ENCODE results near the gene BICRAL.
"Not testable (repeated sequence)": the region's sequence is repeated elsewhere in the genome, so short reads cannot be mapped to it uniquely, and the experiment has no call there.

Gene BICRAL

GRCh38 chr6:42901538-42901957 lies 119.7 kb downstream of the BICRAL start:
- H3K9me3 ChIP-seq (ENCODE audit: control insufficient read depth in 2 of 2, low read length in 2 of 2): no peaks in the 10 kb centered on the region
- H3K4me3 ChIP-seq (ENCODE audit: low read length in 2 of 2): no peak overlapping the region
- H3K27ac ChIP-seq (ENCODE audit: low read length): no peak overlapping the region
- H3K27me3 ChIP-seq (ENCODE audit: control insufficient read depth in 1 of 2, insufficient read depth in 2 of 2, low read length in 2 of 2): no peaks in the 10 kb centered on the region
- H3K36me3 ChIP-seq (ENCODE audit: control insufficient read depth in 2 of 2, insufficient read depth in 2 of 2, low read length in 2 of 2): no peaks in the 10 kb centered on the region
- peak overlapping the region in 1 of 2 donors; percentile 10 for H3K9ac ChIP-seq (ENCODE audit: low read length in 2 of 2)
- H3K4me1 ChIP-seq (ENCODE audit: control insufficient read depth, insufficient read depth, low read length): no peaks in the 10 kb centered on the region

GRCh38 chr6:42902429-42903263 lies 120.8 kb downstream of the BICRAL start:
- H3K27ac ChIP-seq (ENCODE audit: low read length); H3K4me3 ChIP-seq (ENCODE audit: low read length in 2 of 2); H3K27me3 ChIP-seq (ENCODE audit: control insufficient read depth in 1 of 2, insufficient read depth in 2 of 2, low read length in 2 of 2); H3K36me3 ChIP-seq (ENCODE audit: control insufficient read depth in 2 of 2, insufficient read depth in 2 of 2, low read length in 2 of 2); H3K9me3 ChIP-seq (ENCODE audit: control insufficient read depth in 2 of 2, low read length in 2 of 2); H3K4me1 ChIP-seq (ENCODE audit: control insufficient read depth, insufficient read depth, low read length); H3K9ac ChIP-seq (ENCODE audit: low read length in 2 of 2): not testable (repeated sequence)

GRCh38 chr6:42904467-42904866 lies 122.6 kb downstream of the BICRAL start:
- H3K27me3 ChIP-seq (ENCODE audit: control insufficient read depth in 1 of 2, insufficient read depth in 2 of 2, low read length in 2 of 2): no peaks in the 10 kb centered on the region
- no peak overlapping the region for H3K4me3 ChIP-seq (ENCODE audit: low read length in 2 of 2)
- no peak overlapping the region for H3K9ac ChIP-seq (ENCODE audit: low read length in 2 of 2)
- no peaks in the 10 kb centered on the region for H3K4me1 ChIP-seq (ENCODE audit: control insufficient read depth, insufficient read depth, low read length)
- no peak overlapping the region for H3K27ac ChIP-seq (ENCODE audit: low read length)
- no peaks in the 10 kb centered on the region for H3K36me3 ChIP-seq (ENCODE audit: control insufficient read depth in 2 of 2, insufficient read depth in 2 of 2, low read length in 2 of 2)
- H3K9me3 ChIP-seq (ENCODE audit: control insufficient read depth in 2 of 2, low read length in 2 of 2): no peaks in the 10 kb centered on the region

GRCh38 chr6:42907336-42907735 lies 125.5 kb downstream of the BICRAL start:
- H3K27me3 ChIP-seq (ENCODE audit: control insufficient read depth in 1 of 2, insufficient read depth in 2 of 2, low read length in 2 of 2): peaks cover 5 to 10% of the 10 kb centered on the region in 2 donors
- no peak overlapping the region for H3K9ac ChIP-seq (ENCODE audit: low read length in 2 of 2)
- H3K9me3 ChIP-seq (ENCODE audit: control insufficient read depth in 2 of 2, low read length in 2 of 2): no peaks in the 10 kb centered on the region
- no peak overlapping the region for H3K27ac ChIP-seq (ENCODE audit: low read length)
- no peaks in the 10 kb centered on the region for H3K36me3 ChIP-seq (ENCODE audit: control insufficient read depth in 2 of 2, insufficient read depth in 2 of 2, low read length in 2 of 2)
- no peak overlapping the region for H3K4me3 ChIP-seq (ENCODE audit: low read length in 2 of 2)
- H3K4me1 ChIP-seq (ENCODE audit: control insufficient read depth, insufficient read depth, low read length): peaks cover 8% of the 10 kb centered on the region

GRCh38 chr6:42909835-42910234 lies 128.0 kb downstream of the BICRAL start:
- H3K4me1 ChIP-seq (ENCODE audit: control insufficient read depth, insufficient read depth, low read length): peaks cover 8% of the 10 kb centered on the region
- no peaks in the 10 kb centered on the region for H3K36me3 ChIP-seq (ENCODE audit: control insufficient read depth in 2 of 2, insufficient read depth in 2 of 2, low read length in 2 of 2)
- no peak overlapping the region for H3K27ac ChIP-seq (ENCODE audit: low read length)
- H3K9ac ChIP-seq (ENCODE audit: low read length in 2 of 2): no peak overlapping the region
- H3K27me3 ChIP-seq (ENCODE audit: control insufficient read depth in 1 of 2, insufficient read depth in 2 of 2, low read length in 2 of 2): peaks cover 5 to 10% of the 10 kb centered on the region in 2 donors
- no peaks in the 10 kb centered on the region for H3K9me3 ChIP-seq (ENCODE audit: control insufficient read depth in 2 of 2, low read length in 2 of 2)
- H3K4me3 ChIP-seq (ENCODE audit: low read length in 2 of 2): no peak overlapping the region

GRCh38 chr6:42911171-42912021 lies 129.5 kb downstream of the BICRAL start:
- Histone ChIP-seq H3K27ac (ENCODE audit: low read length) (no peak overlapping the region), H3K36me3 (ENCODE audit: control insufficient read depth in 2 of 2, insufficient read depth in 2 of 2, low read length in 2 of 2) (no peaks in the 10 kb centered on the region), H3K4me3 (ENCODE audit: low read length in 2 of 2) (no peak overlapping the region), H3K9me3 (ENCODE audit: control insufficient read depth in 2 of 2, low read length in 2 of 2) (no peaks in the 10 kb centered on the region), H3K9ac (ENCODE audit: low read length in 2 of 2) (no peak overlapping the region), H3K4me1 (ENCODE audit: control insufficient read depth, insufficient read depth, low read length) (peaks cover 8% of the 10 kb centered on the region), H3K27me3 (ENCODE audit: control insufficient read depth in 1 of 2, insufficient read depth in 2 of 2, low read length in 2 of 2) (peaks cover 8 to 10% of the 10 kb centered on the region in 2 donors)

GRCh38 chr6:42914546-42914945 lies 132.7 kb downstream of the BICRAL start:
- Histone ChIP-seq H3K9me3 (ENCODE audit: control insufficient read depth in 2 of 2, low read length in 2 of 2) (no peaks in the 10 kb centered on the region), H3K27ac (ENCODE audit: low read length) (no peak overlapping the region), H3K9ac (ENCODE audit: low read length in 2 of 2) (no peak overlapping the region), H3K36me3 (ENCODE audit: control insufficient read depth in 2 of 2, insufficient read depth in 2 of 2, low read length in 2 of 2) (no peaks in the 10 kb centered on the region), H3K4me1 (ENCODE audit: control insufficient read depth, insufficient read depth, low read length) (peaks cover 8% of the 10 kb centered on the region), H3K4me3 (ENCODE audit: low read length in 2 of 2) (no peak overlapping the region), H3K27me3 (ENCODE audit: control insufficient read depth in 1 of 2, insufficient read depth in 2 of 2, low read length in 2 of 2) (peaks cover 8 to 10% of the 10 kb centered on the region in 2 donors)

GRCh38 chr6:42915732-42916131 lies 133.9 kb downstream of the BICRAL start, which contains the start of gene PTCRA:
Gene PTCRA, plus strand, starts transcription at chr6:42916053. Its CDS starts 17 bp downstream, at chr6:42916070.
- no peak within 1 kb of the TSS for H3K9ac ChIP-seq (ENCODE audit: low read length in 2 of 2)
- H3K27me3 ChIP-seq (ENCODE audit: control insufficient read depth in 1 of 2, insufficient read depth in 2 of 2, low read length in 2 of 2): peaks cover 8 to 10% of the 10 kb centered on the region in 2 donors
- no peaks in the 10 kb centered on the region for H3K36me3 ChIP-seq (ENCODE audit: control insufficient read depth in 2 of 2, insufficient read depth in 2 of 2, low read length in 2 of 2)
- H3K4me1 ChIP-seq (ENCODE audit: control insufficient read depth, insufficient read depth, low read length): peaks cover 8% of the 10 kb centered on the region
- no peaks in the 10 kb centered on the region for H3K9me3 ChIP-seq (ENCODE audit: control insufficient read depth in 2 of 2, low read length in 2 of 2)
- H3K27ac ChIP-seq (ENCODE audit: low read length): no peak within 1 kb of the TSS
- H3K4me3 ChIP-seq (ENCODE audit: low read length in 2 of 2): no peak within 1 kb of the TSS

GRCh38 chr6:42916288-42916687 lies 134.4 kb downstream of the BICRAL start:
- no peak overlapping the region for H3K27ac ChIP-seq (ENCODE audit: low read length)
- H3K9me3 ChIP-seq (ENCODE audit: control insufficient read depth in 2 of 2, low read length in 2 of 2): no peaks in the 10 kb centered on the region
- no peak overlapping the region for H3K4me3 ChIP-seq (ENCODE audit: low read length in 2 of 2)
- peaks cover 5% of the 10 kb centered on the region for H3K4me1 ChIP-seq (ENCODE audit: control insufficient read depth, insufficient read depth, low read length)
- no peak overlapping the region for H3K9ac ChIP-seq (ENCODE audit: low read length in 2 of 2)
- H3K27me3 ChIP-seq (ENCODE audit: control insufficient read depth in 1 of 2, insufficient read depth in 2 of 2, low read length in 2 of 2): peaks cover 5 to 6% of the 10 kb centered on the region in 2 donors
- H3K36me3 ChIP-seq (ENCODE audit: control insufficient read depth in 2 of 2, insufficient read depth in 2 of 2, low read length in 2 of 2): no peaks in the 10 kb centered on the region

Data from stomach smooth muscle (tissue), 2 donors.